GM19324 (cell line): ENCODE measurements around the gene MEIS2.

Experiments
- ATAC-seq: cut with Tn5 transposase; IDR thresholded peaks from one replicate; pipeline ENCODE4 v1.9.1; 2021; ENCODE audit warnings: mild to moderate bottlenecking, moderate library complexity; ENCODE audit not compliant: unreplicated experiment, low FRiP score

The MEIS2 gene

GRCh38 chr15:36977659-36978058 is 122.7 kb downstream of the MEIS2 start:
- ATAC-seq = no peak

GRCh38 chr15:36972704-36973103 is 127.6 kb downstream of the MEIS2 start:
- no peak for ATAC-seq

- ATAC-seq = no peak
Measured at GRCh38 chr15:36970522-36970921, 129.8 kb downstream of the MEIS2 start.

- no peak for ATAC-seq
Measured at GRCh38 chr15:36967929-36968328, 132.4 kb downstream of the MEIS2 start.

- ATAC-seq = no peak
Measured at GRCh38 chr15:36966708-36967107, 133.6 kb downstream of the MEIS2 start.

GRCh38 chr15:36965570-36966342 is 134.6 kb downstream of the MEIS2 start:
- no peak for ATAC-seq

GRCh38 chr15:36964626-36965025 is 135.7 kb downstream of the MEIS2 start:
- ATAC-seq = no peak

- ATAC-seq = no peak
Measured at GRCh38 chr15:36961956-36962355, 138.4 kb downstream of the MEIS2 start.

- no peak for ATAC-seq
Measured at GRCh38 chr15:36960947-36961227, 139.5 kb downstream of the MEIS2 start.

- ATAC-seq = no peak
Measured at GRCh38 chr15:36960179-36960946, 140.0 kb downstream of the MEIS2 start.

GRCh38 chr15:36959746-36960145 is 140.6 kb downstream of the MEIS2 start:
- no peak for ATAC-seq

- no peak for ATAC-seq
Measured at GRCh38 chr15:36958606-36959005, 141.7 kb downstream of the MEIS2 start.

- no peak for ATAC-seq
Measured at GRCh38 chr15:36954486-36954885, 145.9 kb downstream of the MEIS2 start.

GRCh38 chr15:36953346-36953745 is 147.0 kb downstream of the MEIS2 start:
- no peak for ATAC-seq

GRCh38 chr15:36951731-36952247 is 148.6 kb downstream of the MEIS2 start:
- no peak for ATAC-seq

- no peak for ATAC-seq
Measured at GRCh38 chr15:36950371-36950770, 150.0 kb downstream of the MEIS2 start.

- no peak for ATAC-seq
Measured at GRCh38 chr15:36948982-36949381, 151.4 kb downstream of the MEIS2 start.

- ATAC-seq = no peak
Measured at GRCh38 chr15:36947035-36947719, 153.2 kb downstream of the MEIS2 start.

GRCh38 chr15:36944442-36944841 is 155.9 kb downstream of the MEIS2 start:
- no peak for ATAC-seq

GRCh38 chr15:36943508-36944361 is 156.6 kb downstream of the MEIS2 start:
- no peak for ATAC-seq
